Activated naive CD4-positive, alpha-beta T cell treated with anti-CD3 and anti-CD28 coated beads for 36 hours (primary cell): ENCODE results near the gene KRTAP6-1. TPM values are rescaled to one million over a fixed set of nuclear protein-coding genes. Genes with fewer than 3 reads are reported as not detected.

Source experiments
- total RNA-seq, 2 experiments: library from RNA; stranded (reverse); gene quantifications; one replicate each; pipeline ENCODE4 v1.2.3, GENCODE V29; 2021

KRTAP6-1 gene
- total RNA-seq, 2 experiments from 2014 or later, result not detected

Other genes starting within 250 kb of the KRTAP6-1 start
- gene KRTAP13-2, start 241.7 kb downstream of the KRTAP6-1 start, total RNA-seq, result not detected
- gene KRTAP13-1, start 217.9 kb downstream of the KRTAP6-1 start, total RNA-seq, result not detected
- not detected for gene KRTAP13-3, start 188.0 kb downstream of the KRTAP6-1 start, total RNA-seq
- not detected for gene KRTAP13-4, start 183.7 kb downstream of the KRTAP6-1 start, total RNA-seq
- gene KRTAP15-1, start 173.7 kb downstream of the KRTAP6-1 start, total RNA-seq, result not detected
- gene KRTAP19-1, start 133.6 kb downstream of the KRTAP6-1 start, total RNA-seq, result not detected
- not detected for gene KRTAP19-2, start 126.5 kb downstream of the KRTAP6-1 start, total RNA-seq
- not detected for gene KRTAP19-3, start 121.9 kb downstream of the KRTAP6-1 start, total RNA-seq
- not detected for gene KRTAP19-4, start 116.8 kb downstream of the KRTAP6-1 start, total RNA-seq
- gene KRTAP19-5, start 111.8 kb downstream of the KRTAP6-1 start, total RNA-seq, result not detected
- gene KRTAP19-6, start 72.1 kb downstream of the KRTAP6-1 start, total RNA-seq, result not detected
- gene KRTAP19-7, start 52.6 kb downstream of the KRTAP6-1 start, total RNA-seq, result not detected
- not detected for gene KRTAP22-2, start 23.5 kb downstream of the KRTAP6-1 start, total RNA-seq
- not detected for gene KRTAP6-3, start 21.5 kb downstream of the KRTAP6-1 start, total RNA-seq
- not detected for gene KRTAP6-2, start 15.0 kb downstream of the KRTAP6-1 start, total RNA-seq
- not detected for gene KRTAP22-1, start 12.8 kb downstream of the KRTAP6-1 start, total RNA-seq
- gene KRTAP20-1, start 2.5 kb upstream of the KRTAP6-1 start, total RNA-seq, result not detected
- not detected for gene KRTAP20-4, start 6.7 kb upstream of the KRTAP6-1 start, total RNA-seq
- not detected for gene KRTAP20-2, start 21.3 kb upstream of the KRTAP6-1 start, total RNA-seq
- gene KRTAP20-3, start 28.9 kb upstream of the KRTAP6-1 start, total RNA-seq, result not detected
- gene KRTAP21-3, start 104.8 kb upstream of the KRTAP6-1 start, total RNA-seq, result not detected
- not detected for gene KRTAP21-2, start 133.3 kb upstream of the KRTAP6-1 start, total RNA-seq
- gene KRTAP21-1, start 141.5 kb upstream of the KRTAP6-1 start, total RNA-seq, result not detected
- gene KRTAP8-1, start 199.3 kb upstream of the KRTAP6-1 start, total RNA-seq, result not detected
- not detected for gene KRTAP7-1, start 215.8 kb upstream of the KRTAP6-1 start, total RNA-seq